GM23338 (cell line): ENCODE results near the gene NUP98. TPM values are rescaled to one million over a fixed set of nuclear protein-coding genes. Genes with fewer than 3 reads are reported as not detected.

ENCODE experiments used
- ATAC-seq: fragments of 200-7000 bp; cut with Tn5 transposase; 3 replicates; pipeline ENCODE4 v1.9.1; 2020
- DNase-seq: peaks from one replicate; pipeline ENCODE4 v3.0.0-alpha.2; 2015; ENCODE audit warnings: low spot score
- H2AFZ ChIP-seq: fragments of 200-600 bp; sonication (generic); 2 replicates; pipeline ENCODE4 v1.8.0; 2016; ENCODE audit warnings: antibody characterized with exemption, mild to moderate bottlenecking, moderate library complexity
- H3F3A ChIP-seq: fragments of 200-600 bp; sonication (generic); replicated peaks from 2 replicates; pipeline ENCODE4 v1.8.0; 2017; ENCODE audit warnings: antibody characterized with exemption, mixed run types, low read depth
- H3K27ac ChIP-seq: fragments of 200-600 bp; sonication (generic); 2 replicates; pipeline ENCODE4 v1.6.1; 2016; ENCODE audit warnings: low read depth
- H3K27me3 ChIP-seq: fragments of 200-600 bp; sonication (generic); 2 replicates; pipeline ENCODE4 v1.8.0; 2016; ENCODE audit warnings: mild to moderate bottlenecking, mixed run types, moderate library complexity; ENCODE audit not compliant: insufficient read depth
- H3K36me3 ChIP-seq: fragments of 200-600 bp; sonication (generic); 2 replicates; pipeline ENCODE4 v1.8.0; 2016; ENCODE audit warnings: mild to moderate bottlenecking; ENCODE audit not compliant: insufficient read depth
- H3K4me1 ChIP-seq: fragments of 200-600 bp; sonication (generic); 2 replicates; pipeline ENCODE4 v1.8.0; 2016; ENCODE audit warnings: mild to moderate bottlenecking, moderate library complexity; ENCODE audit not compliant: insufficient read depth
- H3K4me2 ChIP-seq: fragments of 200-600 bp; sonication (generic); 2 replicates; pipeline ENCODE4 v1.7.1; 2017; ENCODE audit warnings: mixed run types
- H3K4me3 ChIP-seq: fragments of 200-600 bp; sonication (generic); 2 replicates; pipeline ENCODE4 v1.6.1; 2016; ENCODE audit warnings: mixed run types
- H3K79me2 ChIP-seq: fragments of 200-600 bp; sonication (generic); replicated peaks from 2 replicates; pipeline ENCODE4 v1.8.0; 2017; ENCODE audit warnings: mild to moderate bottlenecking; ENCODE audit not compliant: insufficient read depth
- H3K9me2 ChIP-seq: fragments of 200-600 bp; sonication (generic); 2 replicates; pipeline ENCODE4 v1.8.0; 2017; ENCODE audit not compliant: insufficient read depth
- H4K20me1 ChIP-seq: fragments of 200-600 bp; sonication (generic); replicated peaks from 2 replicates; pipeline ENCODE4 v1.8.0; 2017; ENCODE audit warnings: mild to moderate bottlenecking; ENCODE audit not compliant: insufficient read depth
- H3K27ac Mint-ChIP-seq: 2 replicates; pipeline ENCODE4 v1.8.0; 2020; ENCODE audit warnings: inconsistent platforms, mild to moderate bottlenecking, moderate library complexity, mixed read lengths
- H3K27me3 Mint-ChIP-seq: 3 replicates; pipeline ENCODE4 v1.8.0; 2022; ENCODE audit warnings: low read depth, mild to moderate bottlenecking, moderate library complexity, mixed read lengths, inconsistent platforms; ENCODE audit not compliant: insufficient read depth, poor library complexity
- H3K36me3 Mint-ChIP-seq: 3 replicates; pipeline ENCODE4 v1.8.0; 2021; ENCODE audit warnings: low read depth, mild to moderate bottlenecking, inconsistent platforms, moderate library complexity, mixed read lengths
- H3K4me1 Mint-ChIP-seq: 3 replicates; pipeline ENCODE4 v1.8.0; 2020; ENCODE audit warnings: mild to moderate bottlenecking, inconsistent platforms, mixed read lengths
- H3K4me3 Mint-ChIP-seq: 3 replicates; pipeline ENCODE4 v1.8.0; 2021; ENCODE audit warnings: moderate library complexity, mild to moderate bottlenecking, inconsistent platforms, mixed read lengths
- H3K9me3 Mint-ChIP-seq: 3 replicates; pipeline ENCODE4 v1.8.0; 2020; ENCODE audit warnings: moderate library complexity, mild to moderate bottlenecking, inconsistent platforms, mixed read lengths
- CREB1 ChIP-seq: fragments of 250-450 bp; sonication (Bioruptor Pico); IDR thresholded peaks from 2 replicates; pipeline ENCODE4 v1.5.0; 2020; ENCODE audit warnings: low read depth, mild to moderate bottlenecking, moderate library complexity
- CTCF ChIP-seq, 2 experiments: fragments of 200-600 bp in 1 of 2; sonication (generic) in 1 of 2; conservative IDR thresholded peaks; 2 replicates each; pipeline versions ENCODE4 v1.5.1 to v1.6.1; 2016 to 2017; ENCODE audit warnings: antibody characterized with exemption in 2 of 2, low read depth in 2 of 2, mild to moderate bottlenecking in 2 of 2, moderate library complexity in 1 of 2
- ETS1 ChIP-seq: IDR thresholded peaks from 2 replicates; pipeline ENCODE4 v1.6.1; 2016; ENCODE audit warnings: antibody characterized with exemption
- EZH2 ChIP-seq: fragments of 200-600 bp; sonication (generic); IDR thresholded peaks from one replicate; pipeline ENCODE4 v1.8.0; 2017; ENCODE audit warnings: antibody characterized with exemption, mild to moderate bottlenecking, low read depth; ENCODE audit not compliant: unreplicated experiment
- EZH2phosphoT487 ChIP-seq: fragments of 200-600 bp; sonication (generic); IDR thresholded peaks from one replicate; pipeline ENCODE4 v1.8.1; 2018; ENCODE audit warnings: antibody characterized with exemption; ENCODE audit not compliant: unreplicated experiment
- JUNB ChIP-seq: IDR thresholded peaks from one replicate; pipeline ENCODE4 v1.6.1; 2016; ENCODE audit warnings: antibody characterized with exemption; ENCODE audit not compliant: unreplicated experiment
- NANOG ChIP-seq: IDR thresholded peaks from 2 replicates; pipeline ENCODE4 v1.6.1; 2016; ENCODE audit warnings: antibody characterized with exemption, borderline replicate concordance
- POLR2AphosphoS5 ChIP-seq: IDR thresholded peaks from 2 replicates; pipeline ENCODE4 v1.6.1; 2016; ENCODE audit warnings: antibody characterized with exemption, low read depth
- STAT1 ChIP-seq: IDR thresholded peaks from one replicate; pipeline ENCODE4 v1.6.1; 2016; ENCODE audit warnings: antibody characterized with exemption; ENCODE audit not compliant: unreplicated experiment
- ZNF114 ChIP-seq: fragments of 250-450 bp; sonication (Bioruptor Pico); IDR thresholded peaks from 2 replicates; pipeline ENCODE4 v1.5.0; 2020; ENCODE audit warnings: mild to moderate bottlenecking, moderate library complexity
- ZNF331 ChIP-seq: fragments of 250-450 bp; sonication (Bioruptor Pico); IDR thresholded peaks from 2 replicates; pipeline ENCODE4 v1.5.0; 2020; ENCODE audit warnings: low read depth, mild to moderate bottlenecking, moderate library complexity
- ZNF462 ChIP-seq: fragments of 250-450 bp; sonication (Bioruptor Pico); IDR thresholded peaks from 2 replicates; pipeline ENCODE4 v1.5.0; 2020; ENCODE audit warnings: mild to moderate bottlenecking, moderate library complexity
- polyA plus RNA-seq: library from polyadenylated mRNA; unstranded; fragments of >200 nt; fragmentation: Nextera tagmentation; extraction: Ambion mirVana; gene quantifications from 2 replicates; pipeline ENCODE4 v1.2.1, GENCODE V29; 2016
- total RNA-seq: library from RNA; depleted of rRNA; stranded (reverse); fragments of >200 nt; shearing (Covaris generic); gene quantifications from 2 replicates; pipeline ENCODE4 v1.2.3, GENCODE V29; 2014
- TF ChIP-seq, protein P1 (sequence below): IDR thresholded peaks from one replicate; pipeline ENCODE4 v1.6.1; 2018; ENCODE audit warnings: antibody characterized with exemption; ENCODE audit not compliant: unreplicated experiment

NUP98 gene
- total and polyA plus RNA-seq, 2 experiments from 2014 or later: 23.9 to 174 TPM

- Mint-ChIP-seq H3K9me3 (no peaks in the 10 kb centered on the region), H3K36me3 (peaks cover 50% of the 10 kb centered on the region), H3K27me3 (peaks cover 4% of the 10 kb centered on the region), H3K4me3 (no peak overlapping the region), H3K4me1 (peaks cover 7% of the 10 kb centered on the region; the same call in 2 of the 3 replicates), H3K27ac (no peak overlapping the region)
- H3K27ac ChIP-seq: no peak overlapping the region
- no peak overlapping the region for H3K4me2 ChIP-seq
- H3F3A ChIP-seq: peaks cover 3% of the 10 kb centered on the region; the same call in 1 of the 2 replicates
- H4K20me1 ChIP-seq: peaks cover 37% of the 10 kb centered on the region
- no peak for DNase-seq
- H3K9me2 ChIP-seq: no peaks in the 10 kb centered on the region
- H3K4me1 ChIP-seq: no peaks in the 10 kb centered on the region; the same call in 1 of the 2 replicates
- no peak for TF ChIP-seq STAT1
- TF ChIP-seq ZNF462 (CRISPR knock-in tag): no peak
- no peak for TF ChIP-seq ETS1
- no peak for TF ChIP-seq POLR2AphosphoS5
- no peak for TF ChIP-seq CTCF (conservative IDR thresholded peaks at IDR 0.05; ENCODE audit: low read depth in 2 of 2)
- no peak for TF ChIP-seq ZNF331 (CRISPR knock-in tag)
- TF ChIP-seq, protein P1, sequence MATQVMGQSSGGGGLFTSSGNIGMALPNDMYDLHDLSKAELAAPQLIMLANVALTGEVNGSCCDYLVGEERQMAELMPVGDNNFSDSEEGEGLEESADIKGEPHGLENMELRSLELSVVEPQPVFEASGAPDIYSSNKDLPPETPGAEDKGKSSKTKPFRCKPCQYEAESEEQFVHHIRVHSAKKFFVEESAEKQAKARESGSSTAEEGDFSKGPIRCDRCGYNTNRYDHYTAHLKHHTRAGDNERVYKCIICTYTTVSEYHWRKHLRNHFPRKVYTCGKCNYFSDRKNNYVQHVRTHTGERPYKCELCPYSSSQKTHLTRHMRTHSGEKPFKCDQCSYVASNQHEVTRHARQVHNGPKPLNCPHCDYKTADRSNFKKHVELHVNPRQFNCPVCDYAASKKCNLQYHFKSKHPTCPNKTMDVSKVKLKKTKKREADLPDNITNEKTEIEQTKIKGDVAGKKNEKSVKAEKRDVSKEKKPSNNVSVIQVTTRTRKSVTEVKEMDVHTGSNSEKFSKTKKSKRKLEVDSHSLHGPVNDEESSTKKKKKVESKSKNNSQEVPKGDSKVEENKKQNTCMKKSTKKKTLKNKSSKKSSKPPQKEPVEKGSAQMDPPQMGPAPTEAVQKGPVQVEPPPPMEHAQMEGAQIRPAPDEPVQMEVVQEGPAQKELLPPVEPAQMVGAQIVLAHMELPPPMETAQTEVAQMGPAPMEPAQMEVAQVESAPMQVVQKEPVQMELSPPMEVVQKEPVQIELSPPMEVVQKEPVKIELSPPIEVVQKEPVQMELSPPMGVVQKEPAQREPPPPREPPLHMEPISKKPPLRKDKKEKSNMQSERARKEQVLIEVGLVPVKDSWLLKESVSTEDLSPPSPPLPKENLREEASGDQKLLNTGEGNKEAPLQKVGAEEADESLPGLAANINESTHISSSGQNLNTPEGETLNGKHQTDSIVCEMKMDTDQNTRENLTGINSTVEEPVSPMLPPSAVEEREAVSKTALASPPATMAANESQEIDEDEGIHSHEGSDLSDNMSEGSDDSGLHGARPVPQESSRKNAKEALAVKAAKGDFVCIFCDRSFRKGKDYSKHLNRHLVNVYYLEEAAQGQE: no peak
- TF ChIP-seq EZH2phosphoT487: no peak
- TF ChIP-seq JUNB: no peak
- TF ChIP-seq CREB1: no peak
- TF ChIP-seq EZH2: no peak
- TF ChIP-seq NANOG: no peak
- TF ChIP-seq ZNF114 (CRISPR knock-in tag): no peak
- H3K4me3 ChIP-seq: no peak overlapping the region
- no peak overlapping the region for H2AFZ ChIP-seq
- peaks cover 74% of the 10 kb centered on the region for H3K79me2 ChIP-seq
- peaks cover 46% of the 10 kb centered on the region; the same call in 1 of the 2 replicates for H3K36me3 ChIP-seq
- ATAC-seq: no peak
- H3K27me3 ChIP-seq: no peaks in the 10 kb centered on the region
Measured at GRCh38 chr11:3781423-3781822, 15.9 kb downstream of the NUP98 start.
